NT2/D1 (cell line): ENCODE data around the gene SUN5.

Source experiments
- DNase-seq: peaks from one replicate; pipeline ENCODE4 v3.0.0-alpha.2; 2011; ENCODE audit warnings: low read depth, low spot score
- H3K27me3 ChIP-seq: 2 replicates; pipeline ENCODE4 v1.6.0; 2011; ENCODE audit warnings: mild to moderate bottlenecking; ENCODE audit not compliant: insufficient read length, insufficient read depth
- H3K36me3 ChIP-seq: 2 replicates; pipeline ENCODE4 v1.6.1; 2011; ENCODE audit warnings: mild to moderate bottlenecking, low read length, mixed read lengths; ENCODE audit not compliant: insufficient read depth, insufficient read length
- H3K4me1 ChIP-seq: 2 replicates; pipeline ENCODE4 v1.5.1; 2011; ENCODE audit not compliant: insufficient read depth, insufficient read length
- H3K4me3 ChIP-seq: 2 replicates; pipeline ENCODE4 v1.5.1; 2011; ENCODE audit warnings: low read depth; ENCODE audit not compliant: insufficient read length
- H3K9ac ChIP-seq: 2 replicates; pipeline ENCODE4 v1.6.0; 2011; ENCODE audit warnings: low read depth; ENCODE audit not compliant: insufficient read length
- H3K9me3 ChIP-seq: 2 replicates; pipeline ENCODE4 v1.5.1; 2011; ENCODE audit warnings: mild to moderate bottlenecking, low read length; ENCODE audit not compliant: insufficient read depth
- SUZ12 ChIP-seq: IDR thresholded peaks from 2 replicates; pipeline ENCODE4 v1.6.1; 2011; ENCODE audit not compliant: insufficient read length, insufficient read depth; ENCODE audit errors: extremely low read depth
- YY1 ChIP-seq: IDR thresholded peaks from 2 replicates; pipeline ENCODE4 v1.6.1; 2011; ENCODE audit not compliant: insufficient read length, insufficient read depth
- ZNF274 ChIP-seq: IDR thresholded peaks from 2 replicates; pipeline ENCODE4 v1.6.1; 2011; ENCODE audit warnings: mild to moderate bottlenecking, low read depth, low read length

SUN5 gene

DNA sequence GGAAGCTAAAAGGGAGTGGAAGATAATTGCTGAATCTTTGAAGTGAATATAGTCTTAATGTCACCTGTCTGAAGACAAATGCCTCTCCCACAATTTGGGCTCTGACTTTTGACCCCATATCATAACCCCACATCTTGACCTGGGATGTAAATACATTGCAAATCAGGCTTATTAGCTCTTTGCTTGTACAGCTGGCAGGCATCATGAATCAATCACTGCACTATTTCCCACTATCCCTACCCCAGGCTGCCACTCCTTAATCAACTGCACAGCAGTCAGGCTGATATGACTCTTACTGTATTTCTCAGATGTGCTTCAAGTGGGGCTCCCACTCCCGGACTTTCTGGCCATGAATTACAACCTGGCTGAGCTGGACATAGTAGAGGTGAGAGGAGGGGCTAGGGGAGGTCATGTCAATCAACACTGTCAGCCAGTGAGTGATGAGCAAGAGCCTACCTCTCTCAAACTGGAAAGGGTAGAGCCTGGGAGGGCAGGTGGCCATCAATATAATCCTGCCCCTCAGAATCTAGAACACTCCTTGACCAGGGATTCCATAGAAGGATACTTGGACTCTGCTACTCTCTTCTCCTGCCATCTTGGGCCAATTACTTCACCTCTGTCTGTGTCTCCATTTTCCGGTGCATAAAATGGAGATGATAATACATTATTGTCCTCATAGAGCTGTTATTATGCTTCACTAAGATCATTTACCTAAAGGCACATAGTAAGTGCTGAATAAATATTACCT is 38.9 kb upstream of the SUN5 start:
- H3K4me3 ChIP-seq = no peak overlapping the region
- no peaks in the 10 kb centered on the region for H3K4me1 ChIP-seq
- no peaks in the 10 kb centered on the region for H3K36me3 ChIP-seq
- TF ChIP-seq ZNF274 = no peak
- TF ChIP-seq YY1 = no peak
- TF ChIP-seq SUZ12 = no peak
- no peak for DNase-seq
- peaks cover 25% of the 10 kb centered on the region; the same call in 1 of the 2 replicates for H3K9me3 ChIP-seq
- no peak overlapping the region for H3K9ac ChIP-seq
- no peaks in the 10 kb centered on the region for H3K27me3 ChIP-seq

DNA sequence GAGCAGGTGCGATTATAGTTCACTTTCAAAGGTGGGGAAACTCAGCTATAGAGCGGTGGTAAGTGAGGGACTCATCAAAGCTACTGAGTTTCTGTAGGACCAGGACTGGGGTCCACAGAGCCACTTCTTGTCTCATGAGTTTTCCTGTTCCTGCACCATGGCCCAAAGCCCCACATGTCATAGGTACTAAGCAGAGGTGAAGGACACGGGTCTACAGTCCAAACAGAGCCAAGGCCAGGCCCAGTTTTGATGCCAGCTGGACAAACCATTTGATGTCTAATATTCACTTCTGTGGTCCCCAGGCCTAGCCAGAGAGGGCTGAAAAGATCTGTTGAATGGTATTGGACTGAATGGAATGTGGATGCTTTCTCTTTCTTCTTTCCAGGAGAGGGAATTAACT is 38.2 kb upstream of the SUN5 start:
- H3K4me1 ChIP-seq = no peaks in the 10 kb centered on the region
- H3K9ac ChIP-seq = no peak overlapping the region
- H3K4me3 ChIP-seq = no peak overlapping the region
- H3K9me3 ChIP-seq = peaks cover 25% of the 10 kb centered on the region; the same call in 1 of the 2 replicates
- no peaks in the 10 kb centered on the region for H3K36me3 ChIP-seq
- H3K27me3 ChIP-seq = no peaks in the 10 kb centered on the region
- DNase-seq = no peak
- TF ChIP-seq ZNF274 = no peak
- TF ChIP-seq YY1 = no peak
- no peak for TF ChIP-seq SUZ12

DNA sequence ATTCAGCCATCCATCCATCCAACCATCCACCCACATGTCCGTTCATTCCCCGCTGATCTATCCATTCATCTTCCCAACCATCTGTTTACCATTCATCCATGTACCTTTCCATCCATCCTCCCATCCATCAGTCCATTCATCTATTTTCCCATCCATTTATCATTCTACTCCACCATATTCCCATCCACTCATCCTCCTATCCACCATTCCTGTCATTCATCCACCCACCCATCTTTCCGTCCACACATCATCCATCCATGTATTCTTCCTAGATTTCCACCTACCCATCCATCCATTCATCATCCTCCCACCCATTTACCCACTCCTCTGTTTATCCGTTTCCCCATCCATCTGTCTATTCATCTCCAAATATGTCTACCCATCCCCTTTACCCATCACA is 34.0 kb upstream of the SUN5 start:
- no peak for DNase-seq
- no peak for TF ChIP-seq ZNF274
- TF ChIP-seq SUZ12 = no peak
- TF ChIP-seq YY1 = no peak
- Histone ChIP-seq H3K4me1 (no peaks in the 10 kb centered on the region), H3K9ac (no peak overlapping the region), H3K27me3 (no peaks in the 10 kb centered on the region), H3K4me3 (no peak overlapping the region), H3K9me3 (no peaks in the 10 kb centered on the region), H3K36me3 (no peaks in the 10 kb centered on the region)

DNA sequence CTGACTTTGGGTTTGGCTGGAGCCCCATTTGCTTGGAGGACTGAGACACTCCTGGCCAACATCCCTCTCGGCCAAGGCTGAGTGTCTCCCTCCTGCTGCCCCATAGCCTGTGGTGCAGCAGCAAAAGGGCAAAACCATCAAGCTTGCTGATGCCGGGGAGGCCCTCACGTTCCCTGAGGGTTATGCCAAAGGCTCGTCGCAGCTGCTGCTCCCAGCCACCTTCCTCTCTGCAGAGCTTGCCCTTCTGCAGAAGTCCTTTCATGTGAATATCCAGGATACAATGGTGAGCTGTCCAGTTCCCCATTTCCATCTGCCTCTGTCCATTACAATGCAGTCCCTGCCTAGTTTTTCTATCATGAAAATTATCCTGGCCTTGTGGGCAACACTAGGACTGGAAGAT is 33.2 kb upstream of the SUN5 start:
- no peaks in the 10 kb centered on the region for H3K9me3 ChIP-seq

DNA sequence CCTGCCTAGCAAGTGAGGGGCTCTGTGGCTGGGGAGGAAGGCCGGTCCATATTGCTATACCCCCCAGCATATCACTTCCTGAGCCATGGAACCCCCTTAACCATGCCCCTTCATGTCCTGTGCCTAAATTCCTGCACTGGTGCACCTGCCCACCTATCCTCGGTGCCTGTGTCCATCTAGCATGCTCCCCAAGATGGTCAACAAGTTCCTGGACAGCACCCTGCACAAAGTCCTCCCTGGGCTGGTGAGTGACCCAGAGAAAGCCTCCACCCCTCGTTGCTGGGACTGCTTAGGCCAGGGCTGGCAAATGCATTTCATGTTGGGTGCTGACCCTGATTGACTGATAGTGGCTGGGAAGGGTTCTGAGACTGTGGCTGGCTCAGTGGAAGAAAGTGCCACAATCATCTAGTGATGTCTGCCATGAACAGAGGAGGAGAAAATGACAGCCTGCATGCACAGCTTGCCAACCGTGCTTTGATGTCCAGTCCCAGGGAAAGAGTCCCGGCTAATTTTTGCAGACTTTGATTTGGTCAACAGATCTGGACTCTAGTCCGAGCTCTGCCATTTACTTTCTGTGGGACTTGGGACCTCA is 30.8 kb upstream of the SUN5 start:
- TF ChIP-seq YY1 (no peak), SUZ12 (no peak), ZNF274 (no peak)
- Histone ChIP-seq H3K9ac (no peak overlapping the region), H3K4me1 (peaks cover 2% of the 10 kb centered on the region), H3K36me3 (no peaks in the 10 kb centered on the region), H3K27me3 (no peaks in the 10 kb centered on the region), H3K9me3 (no peaks in the 10 kb centered on the region), H3K4me3 (no peak overlapping the region)
- DNase-seq = no peak

More for the DNA sequence above, 33.2 kb upstream of the SUN5 start:
- TF ChIP-seq YY1 (no peak), SUZ12 (no peak), ZNF274 (no peak)
- no peak for DNase-seq
- no peaks in the 10 kb centered on the region for H3K36me3 ChIP-seq
- H3K4me1 ChIP-seq = no peaks in the 10 kb centered on the region
- no peak overlapping the region for H3K4me3 ChIP-seq
- no peak overlapping the region for H3K9ac ChIP-seq
- H3K27me3 ChIP-seq = no peaks in the 10 kb centered on the region

DNA sequence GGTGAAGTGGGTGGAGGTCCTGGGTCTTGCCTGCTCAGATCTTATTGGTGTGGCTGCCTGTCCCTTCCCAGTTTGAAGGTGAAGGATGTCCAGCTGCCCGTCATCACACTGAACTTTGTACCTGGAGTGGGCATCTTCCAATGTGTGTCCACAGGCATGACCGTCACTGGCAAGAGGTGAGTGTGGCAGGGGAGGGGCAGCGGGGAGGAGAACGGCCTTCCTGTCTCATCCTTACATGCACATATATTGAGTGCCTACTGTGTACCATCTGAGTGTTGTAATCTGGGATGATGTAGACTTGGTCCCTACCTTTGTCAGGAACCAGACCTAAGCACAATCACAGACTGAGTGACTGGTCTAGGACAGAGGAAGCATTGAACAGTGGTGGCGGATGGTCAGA is 29.9 kb upstream of the SUN5 start:
- Histone ChIP-seq H3K27me3 (no peaks in the 10 kb centered on the region), H3K4me3 (no peak overlapping the region), H3K4me1 (peaks cover 2% of the 10 kb centered on the region), H3K9me3 (no peaks in the 10 kb centered on the region), H3K36me3 (no peaks in the 10 kb centered on the region), H3K9ac (no peak overlapping the region)
- no peak for DNase-seq
- TF ChIP-seq SUZ12 (no peak), YY1 (no peak), ZNF274 (no peak)

DNA sequence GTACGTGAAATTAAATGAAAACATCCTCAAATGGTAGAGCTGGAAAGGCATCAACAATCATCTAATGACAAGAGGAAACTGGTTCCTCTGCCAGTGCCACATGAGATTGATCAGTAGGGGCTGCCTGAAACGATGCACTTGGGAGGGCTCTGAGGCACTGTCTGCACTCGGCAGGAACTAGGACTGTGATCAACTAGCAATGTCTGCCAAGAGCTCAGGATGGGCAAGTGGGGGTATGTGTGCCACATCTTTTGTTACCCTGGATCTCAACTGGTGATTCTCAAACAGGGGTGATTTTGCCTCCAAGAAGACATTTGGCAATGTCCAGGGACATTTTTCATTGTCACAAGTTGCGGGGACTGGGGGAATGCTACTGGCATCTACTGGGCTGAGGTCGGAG is 29.1 kb upstream of the SUN5 start:
- Histone ChIP-seq H3K9ac (no peak overlapping the region), H3K4me1 (peaks cover 2% of the 10 kb centered on the region), H3K4me3 (no peak overlapping the region), H3K36me3 (no peaks in the 10 kb centered on the region), H3K27me3 (no peaks in the 10 kb centered on the region), H3K9me3 (no peaks in the 10 kb centered on the region)
- DNase-seq = no peak
- TF ChIP-seq YY1 (no peak), ZNF274 (no peak), SUZ12 (no peak)
